Activated naive CD4-positive, alpha-beta T cell treated with anti-CD3 and anti-CD28 coated beads, Interleukin-2, amount 50 U/mL, for 24 hours (primary cell): Measurements from ENCODE around the gene NLGN4X.

Experiments used
- H3K27ac Mint-ChIP-seq: one replicate; pipeline ENCODE4 v1.8.0; 2021; ENCODE audit warnings: mild to moderate bottlenecking, mixed read lengths
- H3K27me3 Mint-ChIP-seq: one replicate; pipeline ENCODE4 v1.8.0; 2021; ENCODE audit warnings: mixed read lengths
- H3K36me3 Mint-ChIP-seq: one replicate; pipeline ENCODE4 v1.8.0; 2021; ENCODE audit warnings: mixed read lengths
- H3K4me1 Mint-ChIP-seq: one replicate; pipeline ENCODE4 v1.8.0; 2021; ENCODE audit warnings: mixed read lengths
- H3K4me3 Mint-ChIP-seq: one replicate; pipeline ENCODE4 v1.8.0; 2021; ENCODE audit warnings: mild to moderate bottlenecking, mixed read lengths
- H3K9me3 Mint-ChIP-seq: one replicate; pipeline ENCODE4 v1.8.0; 2021; ENCODE audit warnings: mixed read lengths

Gene NLGN4X

GRCh38 chrX:6187256-6187655, 41.4 kb downstream of the NLGN4X start:
- Mint-ChIP-seq H3K4me1 (no peaks in the 10 kb centered on the region), H3K36me3 (no peaks in the 10 kb centered on the region), H3K9me3 (no peaks in the 10 kb centered on the region), H3K27me3 (no peaks in the 10 kb centered on the region), H3K4me3 (no peak overlapping the region), H3K27ac (no peak overlapping the region)

- no peaks in the 10 kb centered on the region for H3K4me1 Mint-ChIP-seq
- no peak overlapping the region for H3K27ac Mint-ChIP-seq
- no peaks in the 10 kb centered on the region for H3K9me3 Mint-ChIP-seq
- H3K27me3 Mint-ChIP-seq, result no peaks in the 10 kb centered on the region
- H3K4me3 Mint-ChIP-seq, result no peak overlapping the region
- no peaks in the 10 kb centered on the region for H3K36me3 Mint-ChIP-seq
Observed at GRCh38 chrX:6184900-6185515, 43.7 kb downstream of the NLGN4X start.

GRCh38 chrX:6175914-6176313, 52.8 kb downstream of the NLGN4X start:
- H3K4me1 Mint-ChIP-seq, result no peaks in the 10 kb centered on the region
- no peak overlapping the region for H3K27ac Mint-ChIP-seq
- H3K9me3 Mint-ChIP-seq, result no peaks in the 10 kb centered on the region
- H3K4me3 Mint-ChIP-seq, result no peak overlapping the region
- H3K36me3 Mint-ChIP-seq, result no peaks in the 10 kb centered on the region
- H3K27me3 Mint-ChIP-seq, result no peaks in the 10 kb centered on the region

- H3K4me3 Mint-ChIP-seq, result no peak overlapping the region
- H3K36me3 Mint-ChIP-seq, result no peaks in the 10 kb centered on the region
- no peak overlapping the region for H3K27ac Mint-ChIP-seq
- H3K9me3 Mint-ChIP-seq, result no peaks in the 10 kb centered on the region
- H3K4me1 Mint-ChIP-seq, result no peaks in the 10 kb centered on the region
- H3K27me3 Mint-ChIP-seq, result no peaks in the 10 kb centered on the region
Observed at GRCh38 chrX:6170424-6170823, 58.2 kb downstream of the NLGN4X start.

GRCh38 chrX:6169407-6169806, 59.3 kb downstream of the NLGN4X start:
- Mint-ChIP-seq H3K4me1 (no peaks in the 10 kb centered on the region), H3K36me3 (no peaks in the 10 kb centered on the region), H3K27me3 (no peaks in the 10 kb centered on the region), H3K4me3 (no peak overlapping the region), H3K27ac (no peak overlapping the region), H3K9me3 (no peaks in the 10 kb centered on the region)

- H3K36me3 Mint-ChIP-seq, result no peaks in the 10 kb centered on the region
- H3K27ac Mint-ChIP-seq, result no peak overlapping the region
- H3K4me1 Mint-ChIP-seq, result no peaks in the 10 kb centered on the region
- no peak overlapping the region for H3K4me3 Mint-ChIP-seq
- no peaks in the 10 kb centered on the region for H3K9me3 Mint-ChIP-seq
- H3K27me3 Mint-ChIP-seq, result no peaks in the 10 kb centered on the region
Observed at GRCh38 chrX:6163721-6164120, 64.9 kb downstream of the NLGN4X start.

GRCh38 chrX:6159468-6159867, 69.2 kb downstream of the NLGN4X start:
- Mint-ChIP-seq H3K9me3 (no peaks in the 10 kb centered on the region), H3K4me3 (no peak overlapping the region), H3K4me1 (no peaks in the 10 kb centered on the region), H3K36me3 (no peaks in the 10 kb centered on the region), H3K27ac (no peak overlapping the region), H3K27me3 (no peaks in the 10 kb centered on the region)

GRCh38 chrX:6151971-6152370, 76.7 kb downstream of the NLGN4X start:
- no peaks in the 10 kb centered on the region for H3K4me1 Mint-ChIP-seq
- no peak overlapping the region for H3K27ac Mint-ChIP-seq
- H3K36me3 Mint-ChIP-seq, result no peaks in the 10 kb centered on the region
- H3K4me3 Mint-ChIP-seq, result no peak overlapping the region
- H3K27me3 Mint-ChIP-seq, result no peaks in the 10 kb centered on the region
- no peaks in the 10 kb centered on the region for H3K9me3 Mint-ChIP-seq

- Mint-ChIP-seq H3K9me3 (no peaks in the 10 kb centered on the region), H3K36me3 (no peaks in the 10 kb centered on the region), H3K4me3 (no peak overlapping the region)
Observed at GRCh38 chrX:6149060-6149872, 79.4 kb downstream of the NLGN4X start.

GRCh38 chrX:6134255-6134654, 94.4 kb downstream of the NLGN4X start:
- Mint-ChIP-seq H3K27me3 (no peaks in the 10 kb centered on the region), H3K36me3 (no peaks in the 10 kb centered on the region), H3K4me1 (no peaks in the 10 kb centered on the region), H3K27ac (no peak overlapping the region), H3K9me3 (no peaks in the 10 kb centered on the region), H3K4me3 (no peak overlapping the region)

More at GRCh38 chrX:6149060-6149872, 79.4 kb downstream of the NLGN4X start:
- no peaks in the 10 kb centered on the region for H3K27me3 Mint-ChIP-seq
- no peaks in the 10 kb centered on the region for H3K4me1 Mint-ChIP-seq
- no peak overlapping the region for H3K27ac Mint-ChIP-seq

GRCh38 chrX:6132970-6133369, 95.7 kb downstream of the NLGN4X start:
- Mint-ChIP-seq H3K4me1 (no peaks in the 10 kb centered on the region), H3K9me3 (no peaks in the 10 kb centered on the region), H3K27ac (no peak overlapping the region), H3K36me3 (no peaks in the 10 kb centered on the region), H3K4me3 (no peak overlapping the region), H3K27me3 (no peaks in the 10 kb centered on the region)

- Mint-ChIP-seq H3K27ac (no peak overlapping the region), H3K4me1 (no peaks in the 10 kb centered on the region), H3K27me3 (no peaks in the 10 kb centered on the region), H3K36me3 (no peaks in the 10 kb centered on the region), H3K9me3 (no peaks in the 10 kb centered on the region), H3K4me3 (no peak overlapping the region)
Observed at GRCh38 chrX:6131287-6131686, 97.4 kb downstream of the NLGN4X start.

- no peak overlapping the region for H3K4me3 Mint-ChIP-seq
- H3K27ac Mint-ChIP-seq, result no peak overlapping the region
Observed at GRCh38 chrX:6129195-6129594, 99.5 kb downstream of the NLGN4X start.

GRCh38 chrX:6120329-6120728, 108.3 kb downstream of the NLGN4X start:
- no peak overlapping the region for H3K4me3 Mint-ChIP-seq
- no peaks in the 10 kb centered on the region for H3K4me1 Mint-ChIP-seq
- no peaks in the 10 kb centered on the region for H3K9me3 Mint-ChIP-seq
- no peaks in the 10 kb centered on the region for H3K27me3 Mint-ChIP-seq
- H3K36me3 Mint-ChIP-seq, result no peaks in the 10 kb centered on the region
- H3K27ac Mint-ChIP-seq, result no peak overlapping the region

More at GRCh38 chrX:6129195-6129594, 99.5 kb downstream of the NLGN4X start:
- no peaks in the 10 kb centered on the region for H3K4me1 Mint-ChIP-seq
- H3K36me3 Mint-ChIP-seq, result no peaks in the 10 kb centered on the region
- no peaks in the 10 kb centered on the region for H3K27me3 Mint-ChIP-seq
- H3K9me3 Mint-ChIP-seq, result no peaks in the 10 kb centered on the region

GRCh38 chrX:6095469-6095868, 133.2 kb downstream of the NLGN4X start:
- Mint-ChIP-seq H3K27ac (no peak overlapping the region), H3K36me3 (no peaks in the 10 kb centered on the region), H3K9me3 (no peaks in the 10 kb centered on the region), H3K27me3 (no peaks in the 10 kb centered on the region), H3K4me3 (no peak overlapping the region), H3K4me1 (no peaks in the 10 kb centered on the region)

GRCh38 chrX:6074532-6074931, 154.1 kb downstream of the NLGN4X start:
- Mint-ChIP-seq H3K9me3 (no peaks in the 10 kb centered on the region), H3K36me3 (no peaks in the 10 kb centered on the region), H3K4me3 (no peak overlapping the region), H3K27me3 (no peaks in the 10 kb centered on the region), H3K27ac (no peak overlapping the region), H3K4me1 (no peaks in the 10 kb centered on the region)
